Prostate gland (tissue), 2 donors: ENCODE measurements around the gene PGP.

ENCODE experiments used
- POLR2AphosphoS5 ChIP-seq: sonication (generic); formaldehyde crosslinking; IDR thresholded peaks from one replicate; pipeline ENCODE4 v1.6.1; 2017; ENCODE audit warnings: antibody characterized with exemption
- TF ChIP-seq, protein P1 (sequence below), 4 experiments: fragments of 200-600 bp in 2 of 4; fragments of 450-650 bp in 2 of 4; sonication (generic) in 2 of 4; IDR thresholded peaks; 1 replicate in 3 of 4; 2 replicates in 1 of 4; pipeline ENCODE4 v1.5.1; 2016 to 2019; ENCODE audit warnings: antibody characterized with exemption in 4 of 4, mild to moderate bottlenecking in 2 of 4, moderate library complexity in 2 of 4

DNA sequence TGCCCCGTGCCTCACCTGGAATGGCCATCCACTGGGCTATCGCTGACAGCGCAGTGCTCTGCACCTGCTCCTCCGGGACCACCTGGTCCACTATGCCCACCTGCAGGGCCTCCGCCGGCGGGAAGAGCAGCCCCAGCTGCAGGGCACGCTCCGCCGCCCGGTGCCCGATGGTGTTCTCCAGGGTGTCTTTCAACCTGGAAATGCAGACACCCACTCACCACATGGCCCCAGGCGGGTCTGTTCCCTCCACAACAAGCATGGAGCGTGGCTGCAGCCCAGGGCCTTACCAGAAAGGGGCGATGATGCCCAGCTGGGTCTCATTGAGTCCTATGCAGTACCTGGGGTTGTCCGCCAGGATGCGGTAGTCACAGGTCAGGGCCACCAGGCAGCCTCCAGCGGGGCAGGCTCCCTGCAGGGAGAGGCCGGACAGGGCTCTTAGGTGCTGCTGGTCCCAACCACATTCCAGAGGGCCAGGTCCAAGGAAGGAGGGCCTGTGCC is 28.4 kb upstream of the PGP start:
- TF ChIP-seq, protein P1, sequence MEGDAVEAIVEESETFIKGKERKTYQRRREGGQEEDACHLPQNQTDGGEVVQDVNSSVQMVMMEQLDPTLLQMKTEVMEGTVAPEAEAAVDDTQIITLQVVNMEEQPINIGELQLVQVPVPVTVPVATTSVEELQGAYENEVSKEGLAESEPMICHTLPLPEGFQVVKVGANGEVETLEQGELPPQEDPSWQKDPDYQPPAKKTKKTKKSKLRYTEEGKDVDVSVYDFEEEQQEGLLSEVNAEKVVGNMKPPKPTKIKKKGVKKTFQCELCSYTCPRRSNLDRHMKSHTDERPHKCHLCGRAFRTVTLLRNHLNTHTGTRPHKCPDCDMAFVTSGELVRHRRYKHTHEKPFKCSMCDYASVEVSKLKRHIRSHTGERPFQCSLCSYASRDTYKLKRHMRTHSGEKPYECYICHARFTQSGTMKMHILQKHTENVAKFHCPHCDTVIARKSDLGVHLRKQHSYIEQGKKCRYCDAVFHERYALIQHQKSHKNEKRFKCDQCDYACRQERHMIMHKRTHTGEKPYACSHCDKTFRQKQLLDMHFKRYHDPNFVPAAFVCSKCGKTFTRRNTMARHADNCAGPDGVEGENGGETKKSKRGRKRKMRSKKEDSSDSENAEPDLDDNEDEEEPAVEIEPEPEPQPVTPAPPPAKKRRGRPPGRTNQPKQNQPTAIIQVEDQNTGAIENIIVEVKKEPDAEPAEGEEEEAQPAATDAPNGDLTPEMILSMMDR (IDR thresholded peaks at IDR 0.05) = no peak
- no peak for TF ChIP-seq POLR2AphosphoS5
